ENCODE results near the gene KIF3A.

GRCh38 chr5:132655821-132656773 lies 81.2 kb downstream of the KIF3A start:
- TF ChIP-seq, protein P1, sequence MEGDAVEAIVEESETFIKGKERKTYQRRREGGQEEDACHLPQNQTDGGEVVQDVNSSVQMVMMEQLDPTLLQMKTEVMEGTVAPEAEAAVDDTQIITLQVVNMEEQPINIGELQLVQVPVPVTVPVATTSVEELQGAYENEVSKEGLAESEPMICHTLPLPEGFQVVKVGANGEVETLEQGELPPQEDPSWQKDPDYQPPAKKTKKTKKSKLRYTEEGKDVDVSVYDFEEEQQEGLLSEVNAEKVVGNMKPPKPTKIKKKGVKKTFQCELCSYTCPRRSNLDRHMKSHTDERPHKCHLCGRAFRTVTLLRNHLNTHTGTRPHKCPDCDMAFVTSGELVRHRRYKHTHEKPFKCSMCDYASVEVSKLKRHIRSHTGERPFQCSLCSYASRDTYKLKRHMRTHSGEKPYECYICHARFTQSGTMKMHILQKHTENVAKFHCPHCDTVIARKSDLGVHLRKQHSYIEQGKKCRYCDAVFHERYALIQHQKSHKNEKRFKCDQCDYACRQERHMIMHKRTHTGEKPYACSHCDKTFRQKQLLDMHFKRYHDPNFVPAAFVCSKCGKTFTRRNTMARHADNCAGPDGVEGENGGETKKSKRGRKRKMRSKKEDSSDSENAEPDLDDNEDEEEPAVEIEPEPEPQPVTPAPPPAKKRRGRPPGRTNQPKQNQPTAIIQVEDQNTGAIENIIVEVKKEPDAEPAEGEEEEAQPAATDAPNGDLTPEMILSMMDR (IDR thresholded peaks at IDR 0.05), result no peak
- TF ChIP-seq POLR2A (IDR thresholded peaks at IDR 0.05), result no peak

Data from testis (tissue), 2 donors.